ENCODE data around the gene ZNF274. TPM values are rescaled to one million over a fixed set of nuclear protein-coding genes. Genes with fewer than 3 reads are reported as not detected.

ZNF274 gene
- total and polyA plus RNA-seq, 9 of the 15 experiments (the other 6 are each of a cell fraction or from before 2014, with no cell fraction given) = 5.2 to 37.0 (median 28.1) TPM

- TF ChIP-seq ZNF655 (CRISPR knock-in tag; IDR thresholded peaks at IDR 0.05) (no peak), RHOXF2B (CRISPR knock-in tag; conservative IDR thresholded peaks at IDR 0.05) (no peak), ZNF197 (CRISPR knock-in tag; IDR thresholded peaks at IDR 0.05; ENCODE audit: low read depth) (no peak), BRCA1 (IDR thresholded peaks at IDR 0.05) (no peak), BRCA1 (CRISPR knock-in tag; IDR thresholded peaks at IDR 0.05) (no peak), SMARCA5 (IDR thresholded peaks at IDR 0.05) (no peak), ZNF436 (CRISPR knock-in tag; IDR thresholded peaks at IDR 0.05) (no peak), NR2F6 (CRISPR knock-in tag; IDR thresholded peaks at IDR 0.05) (no peak), RB1 (IDR thresholded peaks at IDR 0.05; ENCODE audit: low read depth) (peak; percentile 64; the same call in 1 of the 2 replicates), SRSF7 (optimal IDR thresholded peaks at IDR 0.05; ENCODE audit: low read depth, low read length) (no peak), NR1H2 (CRISPR knock-in tag; IDR thresholded peaks at IDR 0.05) (no peak), ZC3H11A (IDR thresholded peaks at IDR 0.05; ENCODE audit: low read depth, low read length) (no peak), ZNF830 (CRISPR knock-in tag; IDR thresholded peaks at IDR 0.05) (no peak), ETS1 (conservative IDR thresholded peaks at IDR 0.05; ENCODE audit: control insufficient read depth, low read depth, low read length) (peak; percentile 76; the same call in 1 of the 2 replicates), PHTF2 (CRISPR knock-in tag; IDR thresholded peaks at IDR 0.05) (no peak), ATF6 (CRISPR knock-in tag; IDR thresholded peaks at IDR 0.05) (no peak), NFXL1 (CRISPR knock-in tag; IDR thresholded peaks at IDR 0.05) (no peak), ERF (CRISPR knock-in tag; IDR thresholded peaks at IDR 0.05) (0 out of 2 replicates have a peak, but pooled peaks have one; percentile 33), ZNF445 (CRISPR knock-in tag; IDR thresholded peaks at IDR 0.05; ENCODE audit: low read depth) (no peak), ZSCAN32 (CRISPR knock-in tag; IDR thresholded peaks at IDR 0.05) (no peak), ZFPM2 (CRISPR knock-in tag; IDR thresholded peaks at IDR 0.05) (no peak), RNF2 (IDR thresholded peaks at IDR 0.05) (peak; percentile 79), BRD9 (IDR thresholded peaks at IDR 0.05; ENCODE audit: low read depth, partially characterized antibody) (no peak), TRIM28 (IDR thresholded peaks at IDR 0.05) (0 out of 2 replicates have a peak, but pooled peaks have one; percentile 24), ZNF778 (CRISPR knock-in tag; IDR thresholded peaks at IDR 0.05) (no peak), CCNT2 (IDR thresholded peaks at IDR 0.05; ENCODE audit: borderline replicate concordance, extremely low read depth, insufficient read length, low read depth, low read length) (no peak), RFX7 (CRISPR knock-in tag; IDR thresholded peaks at IDR 0.05) (no peak)
- TF ChIP-seq, protein P1, sequence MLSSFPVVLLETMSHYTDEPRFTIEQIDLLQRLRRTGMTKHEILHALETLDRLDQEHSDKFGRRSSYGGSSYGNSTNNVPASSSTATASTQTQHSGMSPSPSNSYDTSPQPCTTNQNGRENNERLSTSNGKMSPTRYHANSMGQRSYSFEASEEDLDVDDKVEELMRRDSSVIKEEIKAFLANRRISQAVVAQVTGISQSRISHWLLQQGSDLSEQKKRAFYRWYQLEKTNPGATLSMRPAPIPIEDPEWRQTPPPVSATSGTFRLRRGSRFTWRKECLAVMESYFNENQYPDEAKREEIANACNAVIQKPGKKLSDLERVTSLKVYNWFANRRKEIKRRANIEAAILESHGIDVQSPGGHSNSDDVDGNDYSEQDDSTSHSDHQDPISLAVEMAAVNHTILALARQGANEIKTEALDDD (IDR thresholded peaks at IDR 0.05) = no peak
Observed at GRCh38 chr19:58228585-58229254, 45.9 kb downstream of the ZNF274 start, which contains the start of gene ZNF544 (continued).
